Neuronal stem cell (in vitro differentiated cells): ENCODE data around the gene FOSL2.
A peak's percentile ranks its signal among the peaks of the same experiment; 100 is the strongest.

Experiments used
- DNase-seq: peaks from one replicate; pipeline ENCODE4 v3.0.0-alpha.2; 2013; ENCODE audit warnings: low spot score
- H2AFZ ChIP-seq: one replicate; pipeline ENCODE4 v1.6.1; 2013; ENCODE audit warnings: mild to moderate bottlenecking, low read length, inconsistent platforms
- H2AK5ac ChIP-seq: 2 replicates; pipeline ENCODE4 v1.6.1; 2013; ENCODE audit warnings: low read depth, mild to moderate bottlenecking, inconsistent platforms, low read length, moderate library complexity, mixed read lengths
- H2BK120ac ChIP-seq: 2 replicates; pipeline ENCODE4 v1.6.1; 2013; ENCODE audit warnings: low read depth, mild to moderate bottlenecking, inconsistent platforms, low read length, moderate library complexity, mixed read lengths
- H2BK12ac ChIP-seq: one replicate; pipeline ENCODE4 v1.6.1; 2013; ENCODE audit warnings: low read length, inconsistent platforms
- H2BK15ac ChIP-seq: 2 replicates; pipeline ENCODE4 v1.6.1; 2013; ENCODE audit warnings: mild to moderate bottlenecking, low read length, inconsistent platforms, mixed read lengths
- H2BK5ac ChIP-seq: one replicate; pipeline ENCODE4 v1.6.1; 2013; ENCODE audit warnings: inconsistent platforms, mild to moderate bottlenecking, low read length, moderate library complexity
- H3K14ac ChIP-seq: one replicate; pipeline ENCODE4 v1.6.1; 2013; ENCODE audit warnings: low read length, inconsistent platforms
- H3K18ac ChIP-seq: 2 replicates; pipeline ENCODE4 v1.6.1; 2013; ENCODE audit warnings: low read length, inconsistent platforms
- H3K23ac ChIP-seq: 2 replicates; pipeline ENCODE4 v1.6.1; 2013; ENCODE audit warnings: low read depth, mild to moderate bottlenecking, mixed read lengths, low read length, inconsistent platforms; ENCODE audit not compliant: poor library complexity
- H3K27ac ChIP-seq: replicated peaks from 3 replicates; pipeline ENCODE4 v1.5.1; 2013; ENCODE audit warnings: low read length, inconsistent platforms
- H3K27me3 ChIP-seq, 3 experiments: 2 replicates each; pipeline ENCODE4 v1.6.1; 2013; ENCODE audit warnings: low read length in 3 of 3, mild to moderate bottlenecking in 2 of 3, inconsistent platforms in 1 of 3, low read depth in 1 of 3, mixed read lengths in 1 of 3, moderate library complexity in 1 of 3; ENCODE audit not compliant: control insufficient read depth in 3 of 3, insufficient read depth in 3 of 3
- H3K36me3 ChIP-seq, 2 donors: replicated peaks in 1 of 2; 2 replicates each; pipeline ENCODE4 v1.6.1; 2013; ENCODE audit warnings: low read length in 2 of 2; ENCODE audit not compliant: control insufficient read depth in 2 of 2, insufficient read depth in 2 of 2
- H3K4ac ChIP-seq: 2 replicates; pipeline ENCODE4 v1.6.1; 2013; ENCODE audit warnings: inconsistent platforms, mild to moderate bottlenecking, low read length, moderate library complexity
- H3K4me1 ChIP-seq, 2 donors: 1 replicate in 1 of 2; 2 replicates in 1 of 2; pipeline ENCODE4 v1.6.1; 2013; ENCODE audit warnings: low read length in 2 of 2, low read depth in 1 of 2; ENCODE audit not compliant: control insufficient read depth in 2 of 2, insufficient read depth in 1 of 2
- H3K4me2 ChIP-seq: one replicate; pipeline ENCODE4 v1.6.1; 2013; ENCODE audit warnings: mild to moderate bottlenecking, low read length, inconsistent platforms; ENCODE audit not compliant: insufficient read depth, poor library complexity, severe bottlenecking
- H3K4me3 ChIP-seq, 2 donors: 2 replicates each; pipeline ENCODE4 v1.5.1; 2013; ENCODE audit warnings: low read length in 2 of 2, mild to moderate bottlenecking in 2 of 2, inconsistent platforms in 1 of 2, moderate library complexity in 1 of 2
- H3K79me1 ChIP-seq: one replicate; pipeline ENCODE4 v1.6.1; 2013; ENCODE audit warnings: low read depth, mild to moderate bottlenecking, inconsistent platforms, low read length, moderate library complexity
- H3K9ac ChIP-seq: one replicate; pipeline ENCODE4 v1.6.1; 2013; ENCODE audit warnings: mild to moderate bottlenecking, low read depth, low read length, inconsistent platforms; ENCODE audit not compliant: poor library complexity
- H3K9me3 ChIP-seq, 2 donors: replicated peaks in 1 of 2; 2 replicates each; pipeline versions ENCODE3 to v1.6.1; 2013; ENCODE audit warnings: low read length in 2 of 2, mild to moderate bottlenecking in 2 of 2, inconsistent platforms in 1 of 2, low read depth in 1 of 2, mixed read lengths in 1 of 2, moderate library complexity in 1 of 2; ENCODE audit not compliant: control insufficient read depth in 2 of 2, insufficient read depth in 1 of 2
- H4K8ac ChIP-seq: one replicate; pipeline ENCODE4 v1.6.1; 2013; ENCODE audit warnings: low read depth, mild to moderate bottlenecking, inconsistent platforms, low read length, moderate library complexity
- H4K91ac ChIP-seq: one replicate; pipeline ENCODE4 v1.6.1; 2013; ENCODE audit warnings: low read length, low read depth, mild to moderate bottlenecking, inconsistent platforms; ENCODE audit not compliant: poor library complexity
- WGBS, 2 donors: extraction: QIAGEN DNeasy Blood & Tissue Kit; methylation state at CpG; one replicate each; pipeline ENCODE4 v1.1.7; 2013; ENCODE audit warnings: missing lambda C conversion rate in 2 of 2, mixed read lengths in 1 of 2; ENCODE audit not compliant: insufficient read length in 2 of 2, insufficient replicate concordance in 1 of 2; ENCODE audit errors: extremely low coverage in 2 of 2; 5-methylcytosine and 5-hydroxymethylcytosine counted together

The FOSL2 gene

DNA sequence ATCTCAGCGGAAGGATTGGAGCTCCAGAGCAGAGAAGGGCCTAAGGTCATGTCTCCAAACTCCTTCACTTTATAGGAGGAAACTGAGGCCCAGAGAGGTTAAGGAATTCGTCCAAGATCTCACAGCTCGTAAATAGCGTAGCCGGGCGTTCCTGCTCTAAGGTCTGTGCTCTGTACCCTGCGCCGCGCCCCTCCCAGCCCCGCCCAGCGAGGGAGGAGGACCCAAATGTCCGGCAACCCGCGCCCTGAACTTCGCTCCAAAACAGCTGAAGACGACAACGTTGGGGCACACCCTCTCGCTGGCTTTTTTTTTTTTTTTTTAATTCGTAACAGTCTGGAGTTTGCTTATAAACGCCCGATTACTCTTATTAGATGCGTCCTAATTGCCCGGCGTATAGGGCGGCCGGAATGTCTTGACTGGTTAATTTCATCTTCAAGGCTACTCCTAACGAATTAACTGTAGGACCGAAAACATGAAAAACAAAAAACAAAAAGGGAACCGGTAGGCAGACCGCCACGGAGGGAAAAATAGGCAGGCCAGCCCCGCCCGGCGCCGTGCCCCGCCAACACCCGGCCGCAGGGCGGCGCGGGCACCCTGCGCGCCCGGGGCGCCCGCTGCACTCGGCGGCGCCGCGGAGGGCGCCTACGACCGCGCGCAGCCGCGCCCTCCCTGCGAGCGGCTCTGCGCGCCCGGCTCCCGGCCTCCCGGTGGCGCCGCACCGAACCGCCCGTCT lies 928 bp upstream of the FOSL2 start:
- Histone ChIP-seq H3K4me1 (peaks cover 26 to 37% of the 10 kb centered on the region in 2 donors), H2AK5ac (no peak overlapping the region), H3K36me3 (no peaks in the 10 kb centered on the region), H3K79me1 (peaks cover 4% of the 10 kb centered on the region), H2BK15ac (no peak overlapping the region), H3K4me3 (peak overlapping the region; percentile 68 to 81), H3K27me3 (no peaks in the 10 kb centered on the region), H2BK12ac (no peak overlapping the region), H4K8ac (no peak overlapping the region), H3K23ac (no peak overlapping the region), H3K9ac (peak overlapping the region; percentile 72), H3K4me2 (peak overlapping the region; percentile 88), H3K9me3 (no peaks in the 10 kb centered on the region), H2AFZ (peak overlapping the region; percentile 95), H3K14ac (no peak overlapping the region), H2BK5ac (no peak overlapping the region), H2BK120ac (no peak overlapping the region), H4K91ac (no peak overlapping the region), H3K18ac (peak overlapping the region; percentile 77), H3K27ac (peak overlapping the region; percentile 92), H3K4ac (no peak overlapping the region)
- WGBS, 2 donors, result no CpG with 5 or more reads among the region's 70 CpGs
- peak; percentile 58 for DNase-seq

DNA sequence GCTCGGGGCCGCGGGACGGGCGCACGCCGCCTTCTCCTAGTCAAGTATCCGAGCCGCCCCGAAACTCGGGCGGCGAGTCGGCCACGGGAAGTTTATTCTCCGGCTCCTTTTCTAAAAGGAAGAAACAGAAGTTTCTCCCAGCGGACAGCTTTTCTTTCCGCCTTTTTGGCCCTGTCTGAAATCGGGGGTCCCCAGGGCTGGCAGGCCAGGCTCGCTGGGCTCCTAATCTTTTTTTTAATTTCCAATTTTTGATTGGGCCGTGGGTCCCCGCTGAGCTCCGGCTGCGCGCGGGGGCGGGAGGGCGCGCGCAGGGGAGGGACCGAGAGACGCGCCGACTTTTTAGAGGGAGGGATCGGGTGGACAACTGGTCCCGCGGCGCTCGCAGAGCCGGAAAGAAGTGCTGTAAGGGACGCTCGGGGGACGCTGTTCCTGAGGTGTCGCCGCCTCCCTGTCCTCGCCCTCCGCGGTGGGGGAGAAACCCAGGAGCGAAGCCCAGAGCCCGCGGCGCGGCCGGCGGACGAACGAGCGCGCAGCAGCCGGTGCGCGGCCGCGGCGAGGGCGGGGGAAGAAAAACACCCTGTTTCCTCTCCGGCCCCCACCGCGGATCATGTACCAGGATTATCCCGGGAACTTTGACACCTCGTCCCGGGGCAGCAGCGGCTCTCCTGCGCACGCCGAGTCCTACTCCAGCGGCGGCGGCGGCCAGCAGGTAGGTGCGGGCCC lies 617 bp downstream of the FOSL2 start:
- peak overlapping the region; percentile 88 for H3K4me2 ChIP-seq
- H2AFZ ChIP-seq, result peak overlapping the region; percentile 95
- H3K4ac ChIP-seq, result no peak overlapping the region
- H4K8ac ChIP-seq, result no peak overlapping the region
- no peak overlapping the region for H2AK5ac ChIP-seq
- H3K79me1 ChIP-seq, result peaks cover 4% of the 10 kb centered on the region
- peak overlapping the region; percentile 82 for H3K9ac ChIP-seq
- no peaks in the 10 kb centered on the region for H3K9me3 ChIP-seq
- peak overlapping the region; percentile 20 for H2BK15ac ChIP-seq
- no peak overlapping the region for H2BK5ac ChIP-seq
- H2BK120ac ChIP-seq, result no peak overlapping the region
- H3K14ac ChIP-seq, result peak overlapping the region; percentile 90
- no peaks in the 10 kb centered on the region for H3K36me3 ChIP-seq
- peak overlapping the region; percentile 92 for H3K27ac ChIP-seq
- H2BK12ac ChIP-seq, result no peak overlapping the region
- H3K4me3 ChIP-seq, result peak overlapping the region; percentile 68 to 94
- WGBS, 2 donors, result no CpG with 5 or more reads among the region's 81 CpGs
- no peak overlapping the region for H3K23ac ChIP-seq
- peaks cover 24 to 37% of the 10 kb centered on the region in 2 donors for H3K4me1 ChIP-seq
- no peaks in the 10 kb centered on the region for H3K27me3 ChIP-seq
- no peak for DNase-seq
- H4K91ac ChIP-seq, result no peak overlapping the region
- H3K18ac ChIP-seq, result peak overlapping the region; percentile 92

DNA sequence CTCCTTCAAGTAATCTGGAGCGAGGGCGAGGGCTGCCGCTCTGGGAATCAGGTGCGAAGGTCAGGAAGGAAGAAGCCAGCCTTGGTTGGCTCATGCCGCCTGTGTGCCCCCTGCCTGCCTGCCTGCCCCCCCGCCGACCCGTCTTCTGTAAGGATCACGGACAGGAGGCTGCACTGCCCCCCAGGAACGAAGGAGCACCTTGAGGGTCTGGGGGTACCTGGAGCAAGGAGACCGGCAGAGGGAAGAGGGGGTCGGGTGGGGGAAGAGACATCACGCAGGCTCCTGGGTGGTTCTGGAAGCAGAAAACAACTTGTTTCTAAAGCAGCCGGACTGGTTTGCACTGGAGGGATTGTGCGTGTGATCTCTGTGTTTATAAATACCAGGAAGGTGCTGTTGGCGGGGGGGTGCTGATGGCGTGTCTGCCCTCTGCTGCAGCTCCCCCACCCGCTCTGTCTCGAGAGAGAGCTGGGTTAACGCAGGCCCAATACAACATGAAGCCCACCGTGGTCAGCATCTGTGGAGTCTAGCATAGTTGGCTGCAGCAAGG lies 1.7 kb downstream of the FOSL2 start:
- no peak overlapping the region for H2BK5ac ChIP-seq
- WGBS, 2 donors, result no CpG with 5 or more reads among the region's 21 CpGs

DNA sequence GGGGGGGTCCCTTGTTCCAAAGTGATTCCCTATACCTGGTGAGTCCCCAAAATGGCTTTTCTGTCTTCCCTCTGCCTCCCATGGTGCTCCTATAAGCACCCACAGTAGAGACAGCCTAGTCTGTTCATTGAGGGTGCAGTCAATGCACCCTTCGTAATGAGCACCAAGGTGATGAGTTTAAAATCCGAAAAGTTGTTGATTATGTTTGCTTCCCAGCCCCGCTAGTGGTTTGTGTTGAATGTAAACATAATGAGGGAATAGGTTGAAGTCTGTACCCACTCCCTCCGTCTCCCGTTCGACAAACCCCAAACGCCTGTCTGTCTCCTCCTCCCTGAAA lies 2.3 kb downstream of the FOSL2 start:
- peaks cover 8% of the 10 kb centered on the region for H3K79me1 ChIP-seq
- peak overlapping the region; percentile 52 for H3K4me2 ChIP-seq
- no peak overlapping the region for H4K8ac ChIP-seq
- no peak overlapping the region for H3K9ac ChIP-seq
- H3K27me3 ChIP-seq, result no peaks in the 10 kb centered on the region
- no peak overlapping the region for H2BK5ac ChIP-seq
- H3K14ac ChIP-seq, result no peak overlapping the region
- no peak for DNase-seq
- no peak overlapping the region for H3K4ac ChIP-seq
- peaks cover 18 to 35% of the 10 kb centered on the region in 2 donors for H3K4me1 ChIP-seq
- no peak overlapping the region for H2AK5ac ChIP-seq
- no peak overlapping the region for H3K18ac ChIP-seq
- H3K36me3 ChIP-seq, result no peaks in the 10 kb centered on the region
- peak overlapping the region in 1 of 2 donors; percentile 94 for H3K4me3 ChIP-seq
- H2AFZ ChIP-seq, result no peak overlapping the region
- H3K9me3 ChIP-seq, result no peaks in the 10 kb centered on the region
- WGBS, 2 donors, result no CpG with 5 or more reads among the region's 7 CpGs
- no peak overlapping the region for H2BK120ac ChIP-seq
- H4K91ac ChIP-seq, result no peak overlapping the region
- H2BK15ac ChIP-seq, result no peak overlapping the region
- no peak overlapping the region for H2BK12ac ChIP-seq
- no peak overlapping the region for H3K23ac ChIP-seq
- no peak overlapping the region for H3K27ac ChIP-seq

More for the DNA sequence above, 1.7 kb downstream of the FOSL2 start:
- no peak for DNase-seq
- H3K79me1 ChIP-seq, result peaks cover 6% of the 10 kb centered on the region
- no peak overlapping the region for H4K8ac ChIP-seq
- peak overlapping the region; percentile 51 for H2AFZ ChIP-seq
- peak overlapping the region; percentile 58 for H2AK5ac ChIP-seq
- no peaks in the 10 kb centered on the region for H3K9me3 ChIP-seq
- H3K4me1 ChIP-seq, result peaks cover 20 to 34% of the 10 kb centered on the region in 2 donors
- H3K36me3 ChIP-seq, result no peaks in the 10 kb centered on the region
- peak overlapping the region; percentile 88 for H3K4me2 ChIP-seq
- no peak overlapping the region for H2BK12ac ChIP-seq
- H2BK120ac ChIP-seq, result no peak overlapping the region
- H3K27ac ChIP-seq, result no peak overlapping the region
- peak overlapping the region; percentile 75 for H3K23ac ChIP-seq
- H3K4ac ChIP-seq, result no peak overlapping the region
- H4K91ac ChIP-seq, result no peak overlapping the region
- H3K9ac ChIP-seq, result peak overlapping the region; percentile 94
- peak overlapping the region; percentile 68 to 94 for H3K4me3 ChIP-seq
- H3K14ac ChIP-seq, result peak overlapping the region; percentile 64
- H2BK15ac ChIP-seq, result no peak overlapping the region
- no peaks in the 10 kb centered on the region for H3K27me3 ChIP-seq
- H3K18ac ChIP-seq, result peak overlapping the region; percentile 88
